Hindlimb muscle (tissue), 1 donor: ENCODE data around the gene MLEC. TPM values are rescaled to one million over a fixed set of nuclear protein-coding genes. Genes with fewer than 3 reads are reported as not detected.

Source experiments
- DNase-seq: peaks from one replicate; pipeline ENCODE4 v3.0.0-alpha.2; 2013
- polyA plus RNA-seq: library from polyadenylated mRNA; unstranded; fragments of 120-200 nt; gene quantifications from one replicate; pipeline ENCODE4 v1.2.1, GENCODE V29; 2013; ENCODE audit not compliant: insufficient read length

The MLEC gene
- polyA plus RNA-seq, 1 donor, result 66.0 TPM

GRCh38 chr12:120696626-120697025, 9.7 kb downstream of the MLEC start:
- no peak for DNase-seq

GRCh38 chr12:120697344-120697743, 10.4 kb downstream of the MLEC start:
- DNase-seq, result no peak

GRCh38 chr12:120698665-120699064, 11.7 kb downstream of the MLEC start:
- no peak for DNase-seq

DNA sequence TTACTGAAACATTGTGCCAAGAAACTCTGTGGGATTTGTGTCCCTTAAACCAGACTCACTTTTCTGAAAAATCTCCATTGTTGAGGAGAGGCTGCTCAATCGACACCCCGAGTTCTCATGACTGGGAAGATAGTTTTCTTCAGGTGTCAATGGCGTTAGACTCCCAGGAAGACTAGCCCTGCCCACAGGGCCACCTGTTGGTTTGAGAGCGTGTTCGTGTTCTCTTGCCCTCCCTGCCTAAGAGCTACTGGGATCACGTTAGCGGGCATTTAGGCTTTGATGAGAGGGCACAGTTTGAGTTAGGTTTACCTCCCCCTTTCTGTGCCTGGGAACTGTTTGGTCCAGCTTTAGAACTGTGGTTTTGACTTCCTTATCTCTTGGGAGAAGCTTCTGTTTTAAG, 12.6 kb downstream of the MLEC start:
- no peak for DNase-seq

DNA sequence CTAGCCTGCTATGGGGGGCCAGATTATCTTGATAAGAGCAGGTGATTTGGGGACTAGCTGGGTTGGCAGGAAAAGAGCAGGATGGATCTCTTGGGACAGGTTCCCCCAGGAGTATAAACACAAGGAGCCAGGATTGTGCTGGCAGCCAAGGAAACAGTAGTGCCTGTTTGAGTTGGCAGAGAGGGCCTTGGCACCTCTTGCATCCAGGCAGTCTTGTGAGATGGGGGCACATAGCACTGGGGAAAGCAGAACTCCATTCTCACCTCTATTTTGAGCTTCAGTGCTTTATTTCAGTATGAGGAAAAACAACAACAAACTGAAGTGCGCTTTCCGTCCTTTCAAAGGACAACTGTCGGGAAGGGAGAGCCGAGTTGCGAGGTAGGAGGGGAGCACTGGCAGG, 13.9 kb downstream of the MLEC start:
- DNase-seq, result no peak

- DNase-seq, result no peak
Measured at GRCh38 chr12:120702637-120703036, 15.7 kb downstream of the MLEC start.

- no peak for DNase-seq
Measured at GRCh38 chr12:120703311-120703942, 16.5 kb downstream of the MLEC start.

- DNase-seq, result no peak
Measured at GRCh38 chr12:120705618-120706017, 18.7 kb downstream of the MLEC start.

GRCh38 chr12:120706029-120706428, 19.1 kb downstream of the MLEC start:
- DNase-seq, result no peak

GRCh38 chr12:120708651-120709050, 21.7 kb downstream of the MLEC start:
- DNase-seq, result no peak

- DNase-seq, result peak; percentile 71
Measured at GRCh38 chr12:120710031-120710804, 23.3 kb downstream of the MLEC start, which contains the start of gene UNC119B. UNC119B (plus strand) TSS chr12:120710458; CDS start chr12:120710475, 17 bp downstream.

GRCh38 chr12:120710805-120711296, 23.9 kb downstream of the MLEC start:
- DNase-seq, result no peak

DNA sequence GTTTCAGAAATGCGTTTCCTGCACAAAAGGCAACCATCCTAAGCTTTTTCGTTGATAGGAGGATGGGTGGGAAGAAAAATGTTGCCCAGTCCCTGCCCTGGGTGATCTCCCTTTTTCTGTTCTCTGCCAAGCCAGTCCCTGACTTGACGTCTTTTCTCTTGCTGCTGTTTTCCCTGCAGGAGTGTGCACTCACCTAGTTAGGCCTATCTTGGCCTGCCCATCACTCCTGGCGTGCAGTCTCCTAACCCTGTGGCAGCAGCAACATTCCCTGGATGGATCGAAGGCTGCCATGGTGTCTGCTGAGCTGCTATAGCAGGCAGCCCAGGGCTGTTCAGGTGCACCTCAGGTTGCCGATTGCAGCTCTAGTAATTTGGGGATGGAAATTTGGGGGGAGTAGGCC, 24.5 kb downstream of the MLEC start:
- DNase-seq, result no peak

- no peak for DNase-seq
Measured at GRCh38 chr12:120712610-120713009, 25.7 kb downstream of the MLEC start.

- DNase-seq, result peak; percentile 71
Measured at GRCh38 chr12:120713861-120714482, 27.0 kb downstream of the MLEC start.

DNA sequence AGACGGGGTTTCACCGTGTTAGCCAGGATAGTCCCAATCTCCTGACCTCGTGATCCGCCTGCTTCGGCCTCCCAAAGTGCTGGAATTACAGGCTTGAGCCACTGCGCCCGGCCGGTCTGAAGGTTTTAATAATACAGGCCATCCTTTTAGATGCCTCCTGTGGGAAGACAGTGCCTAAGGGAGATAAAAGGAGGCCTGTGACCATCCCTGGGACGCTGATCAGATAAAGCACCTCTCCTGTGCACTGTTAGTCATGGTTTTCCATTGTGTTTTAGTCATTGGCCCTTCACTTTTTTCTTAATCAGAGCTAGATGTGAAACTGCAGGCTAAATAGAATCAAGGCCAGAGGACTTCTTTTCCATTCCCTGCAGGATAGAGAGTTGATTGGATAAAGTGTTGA, 31.1 kb downstream of the MLEC start:
- no peak for DNase-seq

- DNase-seq, result no peak
Measured at GRCh38 chr12:120719072-120719471, 32.1 kb downstream of the MLEC start.

GRCh38 chr12:120719496-120720233, 32.7 kb downstream of the MLEC start:
- DNase-seq, result no peak

GRCh38 chr12:120720234-120720986, 33.5 kb downstream of the MLEC start:
- DNase-seq, result no peak

DNA sequence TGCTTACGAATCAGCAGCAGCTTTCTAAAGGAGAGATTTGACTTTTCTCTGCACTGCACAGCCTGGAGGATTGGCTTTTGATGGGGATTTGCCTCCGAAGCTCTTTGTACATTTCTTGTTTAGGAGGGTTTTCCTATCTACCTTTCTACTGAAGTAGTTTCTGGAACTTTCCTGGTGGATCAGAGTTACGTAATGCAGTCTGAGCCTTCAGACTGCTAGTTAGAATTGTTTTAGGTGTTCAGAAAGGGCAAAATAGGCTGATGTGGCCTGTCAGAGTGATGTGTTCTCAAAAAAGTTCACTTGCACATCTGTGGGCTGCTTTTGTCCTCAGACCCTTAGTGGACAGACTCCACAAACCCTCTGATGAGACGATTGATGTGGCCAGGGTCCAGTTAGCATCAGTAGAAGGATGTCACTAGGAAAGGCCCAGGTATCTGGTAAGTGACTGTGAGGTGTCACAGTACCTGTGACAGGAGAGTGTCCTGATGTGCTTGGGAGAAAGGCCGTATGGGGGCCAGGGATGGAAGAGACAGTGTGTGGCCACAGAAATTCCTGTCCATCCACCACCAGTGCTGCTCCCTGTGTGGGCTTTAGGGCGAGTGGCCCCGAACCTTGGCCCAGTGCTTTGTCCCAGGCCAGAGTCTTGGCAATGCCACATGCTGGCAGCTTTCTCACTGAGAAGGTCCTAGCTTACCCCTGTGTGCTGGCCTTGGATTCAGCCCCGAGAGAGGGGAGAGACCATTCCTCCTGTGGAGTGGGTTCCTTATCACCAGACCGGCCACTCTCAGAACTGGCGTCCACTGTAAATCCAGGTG, 34.2 kb downstream of the MLEC start:
- DNase-seq, result no peak

DNA sequence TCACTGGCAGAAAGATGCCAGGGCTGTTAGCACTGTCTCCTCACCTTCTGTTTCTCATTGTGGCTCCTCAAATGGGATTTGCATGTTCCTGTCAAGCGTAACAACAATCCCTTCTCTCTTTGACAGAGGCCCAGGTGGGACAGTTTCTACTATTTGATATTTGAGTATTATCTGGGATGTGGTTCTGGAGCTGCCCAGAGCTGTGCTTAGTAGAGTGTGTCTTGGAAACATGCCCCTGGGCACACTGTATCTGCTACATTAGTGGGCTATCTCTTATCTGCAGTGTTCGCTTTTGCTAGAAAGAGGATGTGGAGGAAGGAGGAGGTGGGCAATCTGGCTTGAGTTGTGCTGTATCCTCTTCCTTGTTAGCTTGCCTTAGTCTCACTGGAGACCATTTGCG, 34.9 kb downstream of the MLEC start:
- DNase-seq, result no peak
